GM10248 (cell line): ENCODE results near the gene GALNT17.

Source experiments
- CTCF ChIA-PET: fragments of 300-600 bp; sonication (Branson Sonifier 250); formaldehyde crosslinking; extraction: SDS; loops from one replicate; lab custom pipeline; 2021; ENCODE audit warnings: antibody characterized with exemption; lab: Yijun Ruan, JAX
- POLR2A ChIA-PET: fragments of 350-650 bp; sonication (Branson Sonifier 250); formaldehyde crosslinking; extraction: SDS; loops from one replicate; lab custom pipeline; 2020; ENCODE audit warnings: antibody characterized with exemption; lab: Yijun Ruan, JAX
- DNase-seq: peaks from one replicate; pipeline ENCODE4 v3.0.0; 2012; ENCODE audit errors: extremely low spot score
- CTCF ChIP-seq: IDR thresholded peaks from 2 replicates; pipeline ENCODE4 v1.5.1; 2012; ENCODE audit warnings: mild to moderate bottlenecking, low read depth; ENCODE audit errors: extremely low read depth, missing control alignments, control extremely low read depth

GALNT17 gene

GRCh38 chr7:71342202-71342601 is 210.3 kb downstream of the GALNT17 start:
- CTCF ChIA-PET, result no interaction called here
- no peak for DNase-seq
- TF ChIP-seq CTCF, result no peak
- POLR2A ChIA-PET, result no interaction called here

- no peak for TF ChIP-seq CTCF
- ChIA-PET CTCF (no interaction called here), POLR2A (no interaction called here)
- no peak for DNase-seq
Measured at GRCh38 chr7:71343039-71343438, 211.1 kb downstream of the GALNT17 start.

- ChIA-PET CTCF (no interaction called here), POLR2A (no interaction called here)
- DNase-seq, result no peak
- TF ChIP-seq CTCF, result no peak
Measured at GRCh38 chr7:71343892-71344291, 211.9 kb downstream of the GALNT17 start.

- POLR2A ChIA-PET, result no interaction called here
- no peak for TF ChIP-seq CTCF
- CTCF ChIA-PET, result no interaction called here
- no peak for DNase-seq
Measured at GRCh38 chr7:71345117-71345884, 213.4 kb downstream of the GALNT17 start.

- POLR2A ChIA-PET, result no interaction called here
- no peak for TF ChIP-seq CTCF
- CTCF ChIA-PET, result no interaction called here
- DNase-seq, result no peak
Measured at GRCh38 chr7:71348821-71349681, 217.1 kb downstream of the GALNT17 start.

- ChIA-PET POLR2A (no interaction called here), CTCF (interaction anchor here (1.1 kb wide), 1 partner anchor 11 kb away, joined by 3 read pairs; no protein-coding TSS in a partner anchor)
- DNase-seq, result no peak
- TF ChIP-seq CTCF, result no peak
Measured at GRCh38 chr7:71349682-71350481, 217.9 kb downstream of the GALNT17 start.
